Heart left ventricle (tissue), 13 donors: ENCODE data around the gene COPG2.

Experiments
- CTCF ChIP-seq, 12 donors: fragments of 200-600 bp; sonication (generic) in 4 of 12; IDR thresholded peaks; one replicate each; pipeline versions ENCODE4 v1.5.0 to v1.8.0; 2018 to 2022; ENCODE audit warnings: antibody characterized with exemption in 12 of 12, mild to moderate bottlenecking in 5 of 12
- POLR2A ChIP-seq, 2 donors: fragments of 450-650 bp; IDR thresholded peaks; one replicate each; pipeline ENCODE4 v1.6.1; 2017; ENCODE audit warnings: antibody characterized with exemption in 2 of 2, mild to moderate bottlenecking in 2 of 2, moderate library complexity in 2 of 2
- donor health status: ischemic (EF 13 %, LVEDD 7.1; RV severe dilation, severe dysfunction).
- donor health status: DM: no; HTN: yes; CAD: no.
- donor health status: DM: no; HTN: no; CAD: no.
- donor health status: ischemic (EF 25% LVEDD 6.9; RV normal size, moderate dysfunction).
- donor health status: ischemic (EF 25% LVEDD 5.7; RV mildly dilated, moderate dysfunction).
- donor health status: ischemic (EF 35%, LVEDD 5.7; RV mildly dilated, moderate dysfunction).
- donor health status: nonischemic (EF 11% LVEDD 7.7; RV severe dilation, severe dysfunction).
- donor health status: DM: yes; HTN: yes; CAD: no.
- donor health status: PGD.
- donor health status: ischemic (EF 29% LVEDD 5.4; RV normal size, mild dysfunction).
- donor health status: nonischemic (EF 23%, LVEDD 6.1; RV moderate dilation, normal function).

GRCh38 chr7:130543487-130544010 is 125.0 kb downstream of the COPG2 start:
- TF ChIP-seq CTCF (IDR thresholded peaks at IDR 0.05) (no peak), POLR2A (IDR thresholded peaks at IDR 0.05) (no peak)
